ENCODE results near the gene ABCC4.

ABCC4 gene

DNA sequence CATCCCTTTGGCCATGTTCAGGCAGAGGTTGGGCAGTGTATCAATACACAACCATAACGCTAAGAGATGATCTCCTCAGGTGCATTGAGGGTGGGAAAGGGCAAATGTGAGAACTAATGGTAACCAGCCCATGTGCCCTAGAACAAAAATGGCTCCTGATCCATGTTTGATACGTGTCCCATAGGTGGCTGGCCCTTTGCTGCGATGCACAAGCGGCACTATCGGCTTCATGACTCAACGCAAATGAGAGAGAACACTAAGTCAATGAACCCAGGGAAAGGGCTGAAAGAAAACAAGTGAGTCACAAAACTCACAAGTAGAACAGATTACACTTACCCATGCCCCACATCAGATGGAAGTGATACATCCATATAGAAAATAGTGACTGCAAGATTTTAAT, 201.7 kb downstream of the ABCC4 start:
- DNase-seq: no peak

DNA sequence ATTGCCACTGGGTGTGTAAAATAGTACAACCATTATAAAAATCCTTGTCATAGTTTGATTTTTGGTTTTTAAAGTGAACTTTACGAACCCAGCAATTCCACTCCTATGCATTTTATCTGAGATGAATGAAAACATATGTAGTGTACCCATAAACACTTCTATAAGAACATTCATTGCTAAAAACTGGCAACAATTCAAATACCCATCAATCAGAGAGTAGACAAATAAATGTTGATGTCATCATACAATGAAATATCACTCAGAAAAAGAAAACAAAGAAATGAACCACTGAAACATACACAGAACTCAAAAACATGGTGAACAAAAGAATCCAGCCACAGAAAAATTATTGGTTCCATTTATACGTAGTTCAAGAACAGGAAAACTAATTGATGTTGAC, 202.3 kb downstream of the ABCC4 start:
- DNase-seq: no peak

DNA sequence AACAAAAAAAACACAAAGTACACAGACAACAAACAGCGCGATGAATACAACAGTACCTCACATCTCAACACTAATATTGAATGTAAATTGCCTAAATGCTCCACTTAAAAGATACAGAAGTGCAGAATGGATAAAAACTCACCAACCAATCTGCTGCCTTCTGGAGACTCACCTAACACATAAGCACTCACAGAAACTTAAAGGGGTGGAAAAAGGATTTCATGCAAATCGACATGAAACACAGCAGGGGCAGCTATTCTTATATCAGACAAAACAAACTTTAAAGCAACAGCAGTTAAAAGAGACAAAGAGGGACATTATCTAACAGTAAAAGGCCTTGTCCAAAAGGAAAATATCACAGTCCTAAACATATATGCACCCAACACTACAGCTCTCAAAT, 209.5 kb downstream of the ABCC4 start:
- DNase-seq: no peak

DNA sequence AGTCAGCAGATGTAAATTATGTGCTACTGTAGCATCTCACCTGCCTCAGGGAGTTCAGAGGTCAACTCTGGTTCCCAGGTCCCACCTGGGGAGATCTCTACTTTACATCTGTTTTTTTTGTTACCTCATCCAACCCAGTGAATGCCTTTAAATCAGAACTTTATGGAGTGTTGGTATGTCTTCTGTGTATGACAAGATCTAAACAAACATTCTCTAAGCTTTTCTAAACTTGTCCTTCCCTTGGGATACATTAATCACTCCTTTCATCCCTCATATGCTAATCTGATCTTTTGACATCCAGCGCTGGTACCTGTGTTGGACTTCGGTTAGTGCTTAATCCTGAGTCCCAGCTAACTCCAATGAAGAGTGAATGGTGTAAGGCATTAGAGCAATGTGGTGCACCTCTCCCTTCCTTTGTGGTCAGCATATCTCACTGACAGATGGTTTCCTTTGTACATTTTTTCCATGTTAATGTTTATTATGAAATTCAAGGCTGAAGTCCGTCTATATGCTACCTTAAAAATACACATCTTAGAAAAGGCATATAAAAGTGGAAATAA, 213.4 kb downstream of the ABCC4 start:
- DNase-seq: no peak

DNA sequence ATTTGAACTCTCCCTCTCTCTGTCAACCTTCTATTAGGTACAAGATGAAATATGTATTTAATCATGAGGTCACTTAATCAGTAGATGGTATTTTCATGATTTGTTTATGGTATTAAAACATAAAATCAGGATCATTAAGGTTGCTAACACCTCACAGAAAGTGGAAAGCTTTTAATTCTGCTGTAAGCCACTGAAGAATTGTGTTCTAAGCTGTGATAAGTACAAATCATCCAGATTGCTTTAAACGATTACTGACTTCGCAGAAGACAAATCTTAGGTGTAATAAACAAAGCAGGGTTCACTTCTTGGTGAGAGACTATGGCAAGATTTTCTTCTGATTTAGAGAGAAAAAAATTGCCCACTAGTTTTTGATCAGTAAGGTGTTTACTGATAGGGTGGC, 214.5 kb downstream of the ABCC4 start:
- DNase-seq: no peak

DNA sequence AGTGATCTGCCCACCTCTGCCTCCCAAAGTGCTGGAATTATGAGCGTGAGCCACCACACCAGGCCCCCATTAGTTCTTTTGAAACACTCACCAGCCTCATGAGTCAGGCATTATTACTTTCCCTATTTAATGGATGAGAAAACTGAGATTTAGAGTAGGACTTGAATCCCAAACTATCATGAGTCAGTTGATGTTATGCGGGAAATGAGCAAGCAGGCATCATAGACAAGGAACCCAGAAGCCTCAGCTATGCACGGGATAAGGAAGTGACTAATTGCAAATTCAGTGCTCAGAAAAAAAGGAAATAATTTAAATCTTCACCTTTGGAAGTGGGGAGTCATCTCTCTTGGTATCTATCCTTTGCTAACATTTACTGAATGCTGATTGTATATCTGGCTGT, 217.5 kb downstream of the ABCC4 start:
- no peak for DNase-seq

DNA sequence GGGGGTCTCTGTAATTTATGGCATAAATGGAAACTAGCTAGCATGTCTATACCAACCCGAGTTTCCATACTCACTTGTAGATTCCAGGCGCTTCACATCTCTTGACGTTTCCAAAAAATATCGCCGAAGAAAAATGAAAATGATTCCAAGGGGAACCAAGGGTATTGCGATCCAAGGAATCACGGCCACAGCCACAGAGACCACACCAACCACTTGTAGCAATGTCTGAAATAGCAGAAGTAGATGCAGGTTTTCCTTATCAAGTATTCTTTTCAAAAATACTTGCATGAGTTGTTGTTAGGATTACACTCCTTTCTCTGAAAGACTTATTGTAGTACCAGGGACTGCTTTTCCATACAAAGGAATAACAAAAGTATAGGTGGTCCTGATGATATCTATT, 218.2 kb downstream of the ABCC4 start:
- no peak for DNase-seq

DNA sequence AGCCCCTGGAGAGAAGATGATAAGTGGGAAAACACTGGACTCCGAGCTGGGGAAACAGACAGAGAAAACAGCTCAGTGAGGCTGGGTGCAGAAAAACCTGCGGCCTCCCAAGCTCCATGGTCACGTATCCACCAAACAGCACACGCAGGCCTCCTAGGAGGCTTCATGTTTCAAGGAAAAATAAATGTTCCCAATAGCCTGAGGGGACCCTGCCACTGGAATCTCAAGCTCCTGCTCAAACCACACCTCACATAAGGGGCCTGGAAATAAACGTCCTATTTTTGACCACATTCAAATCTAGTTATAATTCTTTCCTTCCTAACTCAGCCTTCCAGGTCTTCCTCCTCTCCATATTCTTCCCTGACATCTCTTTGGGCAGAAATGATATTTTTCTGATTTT, 225.7 kb downstream of the ABCC4 start:
- no peak for DNase-seq

DNA sequence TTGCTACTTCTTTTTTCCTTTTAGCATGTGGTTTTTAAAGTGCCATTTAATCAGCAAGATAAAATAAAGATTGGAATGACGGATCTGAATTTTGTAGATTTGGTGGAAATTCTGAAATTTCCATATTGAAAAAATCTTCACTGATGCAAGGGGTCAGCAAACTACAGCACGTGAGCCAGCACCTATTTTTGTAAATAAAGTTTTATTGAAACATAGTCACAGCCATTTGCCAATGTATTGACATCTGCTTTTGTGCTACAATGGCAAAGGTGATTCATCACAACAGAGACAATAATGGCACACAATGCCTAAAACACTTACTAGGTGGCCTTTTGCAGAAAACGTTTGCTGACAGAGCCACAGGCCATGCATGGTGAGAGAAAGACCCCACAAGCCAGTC, 226.4 kb downstream of the ABCC4 start:
- DNase-seq: no peak

DNA sequence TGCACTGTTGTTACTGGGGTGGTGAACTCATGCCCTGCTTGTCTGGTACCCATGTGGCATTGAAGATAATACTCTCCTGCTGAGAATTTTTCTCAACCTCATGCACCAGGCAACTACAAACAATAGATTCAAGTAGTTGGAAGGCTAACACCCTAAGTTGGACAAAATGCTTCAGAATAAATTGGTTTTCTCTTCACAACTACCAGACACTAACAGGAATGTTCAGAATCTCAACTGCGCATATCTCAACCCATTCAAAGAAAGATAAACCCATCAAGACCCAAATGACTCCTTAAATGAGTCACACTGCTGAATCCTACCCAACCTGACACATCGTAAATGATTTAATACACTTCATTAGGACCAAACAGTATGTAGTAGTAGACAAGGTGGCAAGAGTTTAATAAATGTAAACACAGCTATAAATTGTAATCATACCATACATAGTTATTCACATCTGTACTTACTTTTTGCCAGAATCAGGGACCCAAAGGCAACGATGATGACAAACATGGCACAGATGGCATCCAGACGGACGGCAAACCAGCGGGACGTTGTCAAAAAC, 227.4 kb downstream of the ABCC4 start:
- no peak for DNase-seq

DNA sequence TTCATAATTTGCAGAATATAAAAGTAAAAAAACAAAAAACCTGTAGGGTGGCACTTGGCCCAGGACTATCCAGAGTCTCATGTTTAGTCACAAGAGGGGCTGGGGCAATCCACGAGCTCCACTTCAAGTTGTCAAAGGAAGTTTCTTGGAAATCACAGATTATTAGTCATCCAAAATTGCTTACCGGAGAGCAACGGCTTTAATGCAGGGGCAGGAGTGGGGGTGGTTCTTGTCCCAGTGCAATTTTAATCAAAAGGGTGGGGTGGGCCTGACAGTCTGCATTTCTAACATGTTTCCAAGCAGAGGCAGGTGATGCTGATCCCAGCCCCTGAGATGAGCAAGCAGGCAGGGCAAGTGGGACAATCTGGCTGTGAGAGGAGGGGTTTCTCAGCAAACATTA, 233.9 kb downstream of the ABCC4 start:
- DNase-seq: no peak

DNA sequence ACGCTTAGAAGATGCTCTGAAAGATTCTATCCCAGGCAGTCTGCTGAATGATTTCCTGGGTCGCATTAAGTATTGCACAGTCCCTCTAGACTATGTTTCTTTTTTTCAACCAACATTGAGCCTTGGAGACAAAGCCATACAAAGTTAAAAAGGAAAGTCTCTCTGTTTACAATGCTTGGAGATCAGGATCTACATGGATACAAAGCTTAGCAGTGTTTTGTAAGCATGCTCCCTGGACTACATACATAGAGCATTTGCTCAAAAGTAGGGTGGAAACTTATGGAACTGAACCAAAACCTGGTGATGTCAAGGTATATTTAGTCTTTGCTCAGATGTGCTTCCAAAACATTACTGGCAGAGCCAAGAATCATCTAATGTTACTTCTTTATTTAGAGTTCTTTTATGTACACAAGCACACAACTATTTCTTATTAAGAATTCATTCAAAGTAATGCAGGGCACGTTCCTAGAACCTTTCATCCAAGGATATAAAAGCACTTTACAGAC, 241.2 kb downstream of the ABCC4 start:
- no peak for DNase-seq

DNA sequence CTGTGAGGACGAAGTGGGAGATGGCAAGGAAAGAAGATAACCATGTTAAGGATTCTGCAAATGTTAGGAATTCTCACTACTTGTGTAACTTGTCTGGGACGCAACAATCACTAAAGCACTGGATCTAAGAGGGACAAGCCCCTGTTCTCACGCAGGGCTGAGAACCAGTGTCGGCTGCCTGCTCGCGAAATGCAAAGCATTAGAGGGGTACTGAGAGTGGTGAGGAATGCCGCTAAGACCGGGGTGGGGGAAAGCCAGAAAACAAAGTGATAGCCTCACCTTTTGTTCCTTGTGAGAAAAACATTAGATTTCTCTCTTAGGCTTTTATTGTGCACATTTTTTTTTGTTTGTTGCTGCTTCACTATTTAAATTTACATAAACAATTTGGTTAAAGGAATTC, 241.9 kb downstream of the ABCC4 start:
- no peak for DNase-seq

DNA sequence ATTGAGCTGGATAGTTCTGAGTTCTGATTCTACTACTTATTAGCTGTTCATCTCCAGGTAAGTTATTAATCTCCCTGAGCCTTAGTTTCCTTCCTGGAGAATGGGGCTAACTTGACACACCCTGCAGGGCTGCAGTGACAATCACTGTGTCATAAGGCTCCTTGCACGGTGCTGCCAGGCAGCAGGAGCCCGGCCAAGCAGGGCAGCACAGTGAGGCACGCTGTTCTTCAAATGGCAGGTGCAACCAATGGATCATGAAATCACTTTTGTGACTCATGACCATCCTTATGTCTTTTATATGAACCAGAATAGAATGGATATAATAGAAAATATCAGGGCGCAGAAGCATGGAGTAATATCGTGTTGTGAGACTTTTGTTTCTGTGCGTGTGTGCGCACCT, 242.6 kb downstream of the ABCC4 start:
- DNase-seq: no peak

DNA sequence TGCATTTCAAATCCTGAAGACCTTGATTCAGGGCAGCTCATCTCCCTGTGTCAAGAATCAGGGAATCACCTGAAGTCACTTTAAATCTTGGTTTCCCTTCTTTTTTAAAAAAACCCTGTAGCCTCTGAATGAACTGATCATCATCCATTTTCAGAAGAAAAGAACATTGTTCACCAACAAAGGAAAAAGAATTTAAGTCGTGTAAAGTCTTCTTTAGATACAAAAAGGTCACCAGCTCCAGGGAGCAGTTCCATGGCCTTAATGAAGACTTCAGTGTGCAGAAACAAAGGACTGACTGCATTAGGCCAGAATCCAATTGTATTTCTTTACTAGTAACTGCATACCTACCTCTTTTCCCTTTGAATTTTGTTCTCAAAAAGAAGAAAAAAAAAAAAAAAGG, 245.0 kb downstream of the ABCC4 start:
- no peak for DNase-seq

DNA sequence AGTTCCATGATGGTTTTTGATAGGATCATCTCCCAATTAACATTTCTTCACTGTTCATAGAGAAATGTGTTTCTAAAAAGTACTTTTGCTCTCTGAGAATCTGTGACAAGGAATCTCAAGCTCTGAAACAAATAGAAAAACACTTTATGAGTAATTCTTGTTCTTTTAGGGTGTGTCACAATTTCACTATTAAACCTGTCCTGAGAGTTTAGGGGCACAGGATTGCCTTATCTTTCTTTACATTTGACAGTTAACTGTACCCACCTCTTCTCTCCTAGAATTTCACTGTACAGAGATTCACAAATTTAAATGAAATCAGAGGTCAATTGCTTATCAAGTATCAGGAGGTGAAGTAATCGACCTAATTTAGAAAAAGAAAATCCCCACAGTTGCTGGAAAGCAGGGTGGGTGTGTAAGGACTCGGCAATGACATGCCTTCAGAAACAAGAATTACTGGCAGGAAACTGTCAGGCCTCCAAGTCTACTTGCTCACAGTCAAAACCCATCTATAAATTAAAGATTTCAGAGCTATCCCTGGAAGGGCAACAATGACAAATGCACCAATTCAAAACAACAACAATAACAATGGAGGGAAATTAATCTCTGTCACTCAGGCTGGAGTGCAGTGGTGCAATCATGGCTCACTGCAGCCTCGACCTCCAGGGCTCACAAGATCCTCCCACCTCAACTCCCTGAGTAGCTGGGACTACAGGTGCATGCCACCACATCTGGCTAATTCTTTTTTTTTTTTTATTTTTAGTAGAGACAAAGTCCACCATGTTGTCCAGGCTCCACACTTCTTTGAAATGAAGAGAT, 250.2 kb downstream of the ABCC4 start:
- no peak for DNase-seq

DNA sequence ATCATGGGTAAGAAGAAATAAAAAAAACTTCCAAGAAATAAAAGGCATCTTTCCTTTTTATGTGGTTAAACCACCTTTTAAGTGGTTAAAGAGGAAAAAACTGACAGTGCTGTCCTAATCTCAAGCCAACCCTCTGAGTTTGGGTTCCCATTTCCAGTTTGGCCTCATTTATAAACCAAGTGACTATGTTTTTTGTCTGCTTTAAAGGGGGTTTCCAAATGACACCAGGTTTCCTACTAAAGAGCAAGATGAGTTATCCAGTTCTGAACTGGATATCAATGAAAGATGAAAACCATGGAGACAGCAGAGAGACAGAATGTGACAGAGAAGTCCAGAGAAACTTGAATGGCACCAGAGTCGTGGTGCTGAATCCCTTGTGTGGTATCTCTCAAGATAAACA, 251.5 kb downstream of the ABCC4 start:
- no peak for DNase-seq

DNA sequence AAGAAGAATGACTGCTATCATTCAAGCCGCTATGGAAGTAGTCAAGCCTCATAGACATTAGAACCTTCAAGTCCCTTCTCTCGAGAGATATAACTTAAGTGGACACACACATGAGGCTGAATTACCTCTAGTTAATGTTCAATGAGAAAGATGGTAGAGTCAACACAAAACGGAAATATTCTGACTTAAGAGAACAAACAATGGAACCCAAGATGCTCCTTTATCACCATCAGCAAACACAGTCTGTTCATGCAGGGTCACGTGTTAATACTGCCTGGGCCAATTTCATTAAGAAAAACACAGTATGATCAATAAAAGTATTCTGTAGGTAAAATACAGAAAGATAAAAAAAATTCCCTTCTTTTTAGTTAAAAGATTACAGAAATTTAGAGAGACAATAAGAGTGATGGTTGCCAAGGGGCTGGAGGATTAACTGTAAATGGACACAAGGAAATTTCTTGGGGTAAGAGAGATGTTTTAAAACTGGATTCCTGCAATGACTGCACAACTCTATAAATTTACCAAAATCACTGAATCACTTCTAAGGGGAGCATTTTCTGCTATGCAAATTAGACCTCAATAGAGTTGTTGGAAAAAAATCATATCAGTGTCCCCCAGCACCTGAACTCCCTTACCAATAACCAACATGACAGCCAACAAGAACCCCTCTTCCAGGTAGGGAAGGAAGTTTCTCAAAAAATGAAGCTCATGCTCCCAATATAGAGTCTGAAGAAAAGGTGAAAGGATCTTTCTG, 256.6 kb downstream of the ABCC4 start:
- DNase-seq: no peak

DNA sequence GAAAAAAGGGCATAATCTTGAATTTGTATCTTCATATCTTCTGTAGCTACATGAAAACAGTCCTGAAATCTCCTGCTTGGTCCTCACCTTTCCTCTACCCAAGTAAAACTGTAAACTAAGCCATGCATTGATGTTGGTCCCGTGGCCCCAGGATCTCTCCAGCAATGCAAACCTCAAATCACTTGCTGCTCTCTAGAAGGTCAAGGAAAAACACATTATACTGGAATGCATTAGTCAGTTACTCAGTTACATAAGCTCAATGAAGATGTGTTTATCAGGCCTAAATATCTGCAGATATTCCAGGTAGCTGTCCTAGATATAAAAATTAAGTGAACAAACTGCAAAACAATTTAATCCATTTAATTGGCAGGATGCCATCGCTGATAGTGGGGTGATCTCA, 261.8 kb downstream of the ABCC4 start:
- DNase-seq: no peak

DNA sequence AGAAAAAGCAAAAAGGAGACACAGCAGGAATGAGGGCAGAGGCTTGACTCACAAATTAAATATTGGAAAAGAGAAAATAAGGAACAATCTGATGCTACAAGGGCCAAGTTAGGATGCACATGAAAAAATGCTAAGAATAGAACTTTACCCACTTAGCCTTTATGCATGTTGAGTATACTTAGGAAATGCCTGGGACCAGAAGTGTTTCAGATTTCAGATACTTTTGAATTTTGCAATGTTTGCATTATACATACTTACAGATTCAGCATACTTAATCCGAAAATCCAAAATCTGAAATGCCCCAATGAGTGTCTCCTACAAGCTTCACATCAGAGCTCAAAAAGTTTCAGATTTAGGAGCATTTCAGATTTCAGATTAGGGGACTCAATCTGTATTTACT, 262.3 kb downstream of the ABCC4 start:
- no peak for DNase-seq

DNA sequence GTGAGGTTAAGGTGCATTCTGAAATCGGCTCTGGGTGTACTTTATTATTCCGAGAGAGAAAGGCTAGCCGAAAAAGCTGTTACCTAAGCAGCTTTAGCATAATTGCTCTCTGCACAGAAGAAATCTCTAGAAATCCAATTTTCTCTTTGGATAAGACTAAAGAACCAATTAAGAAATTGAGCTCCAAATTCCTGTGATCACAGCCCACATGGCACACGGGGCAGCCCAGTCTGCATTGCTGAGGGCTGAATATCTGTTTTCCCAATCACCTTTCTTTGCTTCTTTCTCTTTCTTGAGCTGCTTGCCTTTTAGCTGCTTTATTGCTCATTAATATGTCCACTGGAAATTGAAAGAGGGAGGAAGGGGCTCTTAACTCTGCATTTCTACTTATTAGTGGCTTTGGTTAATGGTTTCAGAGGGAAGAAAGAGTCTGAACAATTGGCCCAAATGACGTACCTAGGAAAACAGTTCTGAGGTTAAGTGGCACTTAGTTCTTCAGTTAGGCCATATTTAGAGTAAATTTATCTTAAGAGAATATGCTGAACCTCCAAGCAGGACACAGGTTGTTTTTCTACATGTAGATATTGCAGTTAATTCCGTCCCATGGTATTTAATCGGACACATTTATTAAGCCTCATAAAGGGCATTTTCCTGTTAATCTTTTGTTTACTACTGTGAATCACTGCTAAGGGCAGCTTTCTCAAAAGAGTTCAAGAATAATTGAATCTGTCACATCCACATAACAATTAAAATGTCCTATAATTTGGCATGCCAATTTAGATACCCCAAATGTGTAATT, 265.7 kb downstream of the ABCC4 start:
- DNase-seq: no peak

DNA sequence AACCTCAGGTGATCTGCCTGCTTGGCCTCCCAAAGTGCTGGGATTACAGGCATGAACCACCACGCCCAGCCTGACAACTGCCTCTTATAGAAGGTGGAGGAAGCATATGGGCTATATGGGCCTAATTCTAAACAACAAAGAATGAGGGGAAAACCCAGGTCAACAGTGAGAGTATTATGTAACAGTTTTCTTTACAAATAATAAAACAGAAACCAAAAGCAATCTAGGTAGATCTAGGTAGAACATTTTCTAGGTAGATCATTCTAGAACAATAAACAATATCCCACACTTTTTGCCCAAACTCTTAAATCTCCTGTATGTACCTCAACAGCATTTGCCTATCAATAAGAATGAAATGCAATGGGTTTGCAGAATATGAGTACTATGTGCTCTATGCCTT, 267.4 kb downstream of the ABCC4 start:
- no peak for DNase-seq

DNA sequence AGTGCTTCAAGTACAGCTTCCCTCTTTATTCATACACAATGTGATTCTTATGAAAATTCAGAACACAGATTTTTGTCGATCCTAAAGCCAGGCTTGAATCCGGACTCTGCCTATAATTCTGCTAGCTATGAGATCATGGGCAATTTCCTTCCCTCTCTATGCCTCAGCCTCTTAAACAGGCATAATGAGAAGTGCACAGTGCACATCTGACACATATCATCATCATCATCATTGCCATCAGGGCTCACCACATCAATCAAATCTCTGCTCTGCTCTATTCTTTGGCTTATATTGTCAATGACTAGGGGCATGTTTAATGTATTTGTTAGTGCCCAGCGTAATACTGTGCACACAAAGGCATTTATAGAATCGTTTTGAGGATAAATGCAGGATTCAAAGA, 269.1 kb downstream of the ABCC4 start:
- no peak for DNase-seq
